Kidney (tissue), 14 donors: ENCODE data around the gene WDR7. TPM values are rescaled to one million over a fixed set of nuclear protein-coding genes. Genes with fewer than 3 reads are reported as not detected.

Experiments
- DNase-seq, 5 donors: peaks; one replicate each; pipeline ENCODE4 v3.0.0-alpha.2; 2013 to 2020
- FAIRE-seq: peaks from 2 replicates; lab custom pipeline; 2012; peaks lifted over from hg19 to GRCh38; lab: Jason Lieb, UNC
- H3K27ac ChIP-seq, 2 donors: one replicate each; pipeline ENCODE4 v1.7.0; 2013; ENCODE audit warnings: low read depth in 2 of 2, low read length in 2 of 2, inconsistent platforms in 1 of 2
- H3K27me3 ChIP-seq: one replicate; pipeline ENCODE4 v1.7.1; 2013; ENCODE audit warnings: low read length, inconsistent platforms; ENCODE audit not compliant: control insufficient read depth, insufficient read depth
- H3K36me3 ChIP-seq, 3 donors: one replicate each; pipeline versions ENCODE4 v1.7.0 to v1.7.1; 2013; ENCODE audit warnings: low read length in 3 of 3, control low read depth in 1 of 3, inconsistent platforms in 1 of 3; ENCODE audit not compliant: insufficient read depth in 3 of 3, control insufficient read depth in 2 of 3
- H3K4me1 ChIP-seq, 3 donors: one replicate each; pipeline versions ENCODE4 v1.7.0 to v1.7.1; 2013; ENCODE audit warnings: low read length in 3 of 3, inconsistent platforms in 1 of 3, low read depth in 1 of 3; ENCODE audit not compliant: control insufficient read depth in 2 of 3, insufficient read depth in 2 of 3
- H3K4me3 ChIP-seq, 3 donors: one replicate each; pipeline versions ENCODE4 v1.7.0 to v1.8.1; 2013; ENCODE audit warnings: low read length in 3 of 3, control low read depth in 1 of 3, inconsistent platforms in 1 of 3
- H3K9ac ChIP-seq, 3 donors: one replicate each; pipeline versions ENCODE4 v1.7.0 to v1.7.1; 2013; ENCODE audit warnings: low read length in 3 of 3, control low read depth in 1 of 3, inconsistent platforms in 1 of 3
- H3K9me3 ChIP-seq, 3 donors: one replicate each; pipeline versions ENCODE4 v1.7.0 to v1.7.1; 2013; ENCODE audit warnings: low read length in 3 of 3, control low read depth in 1 of 3, inconsistent platforms in 1 of 3; ENCODE audit not compliant: control insufficient read depth in 2 of 3, insufficient read depth in 1 of 3
- intact Hi-C: fragments of 100-400 bp; cut with DNase I; formaldehyde crosslinking; loops from one replicate; pipeline ENCODE4 v1.11.1; 2022
- polyA plus RNA-seq: library from polyadenylated mRNA; stranded (reverse); fragments of 350-450 nt; fragmentation: Illumina TruSeq; extraction: RNeasy Lipid Tissue Mini Kit (QIAGEN cat#74804); gene quantifications from one replicate; pipeline ENCODE4 v1.2.3, GENCODE V29; 2014; ENCODE audit warnings: low read depth, low replicate concordance; ENCODE audit not compliant: insufficient read depth
- total RNA-seq: library from RNA; stranded (reverse); fragmentation: NEBNext Ultra II Directional; extraction: Animal tissue kit (Norgen Biotek cat#: 25700); gene quantifications from one replicate; pipeline ENCODE4 v1.2.1, GENCODE V29; 2021
- TF ChIP-seq, protein P1 (sequence below): IDR thresholded peaks from 3 replicates; pipeline ENCODE4 v1.5.1; 2012; ENCODE audit warnings: mild to moderate bottlenecking, moderate library complexity, borderline replicate concordance; ENCODE audit not compliant: insufficient read depth; ENCODE audit errors: extremely low read depth
- donor health status: control.
- donor health status: control.
- donor health status: control.
- donor health status: control.
- donor health status: control.
- donor health status: DM: yes; HTN: yes; CAD: no.
- donor health status: Normal renal cell carcinoma (clear cell type).

The WDR7 gene
- total and polyA plus RNA-seq, 2 donors from 2014 or later, result 7.3 to 34.4 TPM

DNA sequence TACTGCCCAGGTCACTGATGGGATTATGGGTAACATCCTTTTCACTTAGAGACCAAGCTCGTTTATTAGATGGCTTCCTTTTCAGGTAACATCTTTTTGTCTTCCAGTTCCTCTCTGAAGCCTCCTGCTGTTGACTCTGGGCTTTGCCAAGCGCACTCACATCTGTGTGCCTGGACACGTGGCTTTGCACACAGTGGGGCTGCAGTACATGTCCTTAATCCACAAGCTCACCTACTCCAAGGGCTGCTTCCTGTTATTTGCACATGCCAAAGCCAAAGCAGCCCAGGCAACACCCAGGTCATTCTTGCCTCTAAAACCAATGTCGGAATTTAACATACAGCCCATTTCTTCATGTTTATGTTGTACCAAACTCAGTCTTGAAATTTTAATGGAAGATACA lies 371.6 kb downstream of the WDR7 start:
- no peak overlapping the region for H3K9ac ChIP-seq
- H3K4me3 ChIP-seq, result no peak overlapping the region
- no peaks in the 10 kb centered on the region for H3K4me1 ChIP-seq
- H3K36me3 ChIP-seq, result peaks cover 0 to 5% (median 0%) of the 10 kb centered on the region in 3 donors
- no peak for DNase-seq
- no peaks in the 10 kb centered on the region for H3K27me3 ChIP-seq
- no peak for FAIRE-seq
- intact Hi-C loops, result no loop called here
- H3K27ac ChIP-seq, result no peak overlapping the region
- TF ChIP-seq, protein P1, sequence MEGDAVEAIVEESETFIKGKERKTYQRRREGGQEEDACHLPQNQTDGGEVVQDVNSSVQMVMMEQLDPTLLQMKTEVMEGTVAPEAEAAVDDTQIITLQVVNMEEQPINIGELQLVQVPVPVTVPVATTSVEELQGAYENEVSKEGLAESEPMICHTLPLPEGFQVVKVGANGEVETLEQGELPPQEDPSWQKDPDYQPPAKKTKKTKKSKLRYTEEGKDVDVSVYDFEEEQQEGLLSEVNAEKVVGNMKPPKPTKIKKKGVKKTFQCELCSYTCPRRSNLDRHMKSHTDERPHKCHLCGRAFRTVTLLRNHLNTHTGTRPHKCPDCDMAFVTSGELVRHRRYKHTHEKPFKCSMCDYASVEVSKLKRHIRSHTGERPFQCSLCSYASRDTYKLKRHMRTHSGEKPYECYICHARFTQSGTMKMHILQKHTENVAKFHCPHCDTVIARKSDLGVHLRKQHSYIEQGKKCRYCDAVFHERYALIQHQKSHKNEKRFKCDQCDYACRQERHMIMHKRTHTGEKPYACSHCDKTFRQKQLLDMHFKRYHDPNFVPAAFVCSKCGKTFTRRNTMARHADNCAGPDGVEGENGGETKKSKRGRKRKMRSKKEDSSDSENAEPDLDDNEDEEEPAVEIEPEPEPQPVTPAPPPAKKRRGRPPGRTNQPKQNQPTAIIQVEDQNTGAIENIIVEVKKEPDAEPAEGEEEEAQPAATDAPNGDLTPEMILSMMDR, result no peak
- H3K9me3 ChIP-seq, result no peaks in the 10 kb centered on the region

DNA sequence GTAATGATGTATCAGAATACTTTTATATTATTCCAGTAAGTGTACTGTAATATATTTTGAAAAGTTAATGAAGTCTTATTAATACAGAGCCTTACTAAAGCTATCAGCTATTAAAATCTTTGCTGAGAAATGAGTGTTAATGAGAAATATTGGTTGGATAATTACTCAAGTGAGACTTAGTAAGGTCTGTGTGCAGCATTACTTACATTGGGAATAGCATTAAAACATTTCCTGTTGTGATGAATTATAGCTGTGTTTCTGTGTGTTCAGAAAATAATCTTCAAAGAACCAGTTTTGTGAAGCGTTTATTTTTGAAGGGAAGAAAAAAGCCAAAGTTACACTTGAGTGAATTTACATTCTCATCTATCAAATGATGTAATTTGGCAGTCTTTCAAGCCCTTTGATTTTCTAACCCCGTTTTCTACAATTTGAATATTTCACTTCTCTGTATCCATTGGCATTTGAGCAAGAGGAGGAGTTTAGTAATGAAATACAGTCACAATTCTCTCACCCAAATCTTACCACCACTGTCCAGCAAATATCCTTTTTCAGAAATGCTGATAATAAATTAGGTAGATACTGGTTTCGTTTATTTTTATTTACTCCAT lies 372.2 kb downstream of the WDR7 start:
- H3K4me3 ChIP-seq, result no peak overlapping the region
- intact Hi-C loops, result no loop called here
- TF ChIP-seq, protein P1, result no peak
- no peak overlapping the region for H3K9ac ChIP-seq
- DNase-seq (peak in 2 of 5 donors; percentile 46 to 70), FAIRE-seq (no peak)
- H3K36me3 ChIP-seq, result peaks cover 0 to 5% (median 0%) of the 10 kb centered on the region in 3 donors
- H3K27ac ChIP-seq, result no peak overlapping the region
- H3K9me3 ChIP-seq, result no peaks in the 10 kb centered on the region
- no peaks in the 10 kb centered on the region for H3K27me3 ChIP-seq
- H3K4me1 ChIP-seq, result no peaks in the 10 kb centered on the region

DNA sequence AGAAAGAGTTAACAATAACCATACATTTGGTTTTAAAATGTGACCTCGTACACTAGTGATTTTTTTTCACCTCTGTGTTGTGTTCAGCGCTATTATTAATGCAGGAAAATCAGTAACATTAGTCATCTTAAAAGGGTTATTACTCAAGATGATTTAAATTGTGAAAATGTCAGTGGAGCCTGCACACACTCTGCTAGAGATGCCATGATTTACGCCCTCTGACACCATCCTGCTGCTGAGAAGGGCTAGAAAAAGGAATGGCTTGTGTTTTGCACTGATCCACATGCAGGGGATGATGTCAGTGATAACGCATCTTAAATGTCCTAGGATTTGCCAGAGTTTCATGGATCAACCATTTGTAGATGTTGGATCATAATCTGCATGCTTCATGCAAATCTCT lies 374.4 kb downstream of the WDR7 start:
- intact Hi-C loops, result no loop called here
- no peak overlapping the region for H3K27ac ChIP-seq
- H3K36me3 ChIP-seq, result peaks cover 0 to 5% (median 5%) of the 10 kb centered on the region in 3 donors
- no peak for FAIRE-seq
- no peak overlapping the region for H3K9ac ChIP-seq
- TF ChIP-seq, protein P1, result no peak
- H3K4me1 ChIP-seq, result no peaks in the 10 kb centered on the region
- DNase-seq, result peak in 3 of 5 donors; percentile 30 to 59 (median 42)
- no peaks in the 10 kb centered on the region for H3K9me3 ChIP-seq
- no peak overlapping the region for H3K4me3 ChIP-seq
- no peaks in the 10 kb centered on the region for H3K27me3 ChIP-seq
